GM18498 (cell line): ENCODE data around the gene NAGK.
"Not testable (repeated sequence)": the region's sequence is repeated elsewhere in the genome, so short reads cannot be mapped to it uniquely, and the experiment has no call there.

ENCODE experiments used
- ATAC-seq: cut with Tn5 transposase; IDR thresholded peaks from one replicate; pipeline ENCODE4 v1.9.1; 2021; ENCODE audit warnings: mild to moderate bottlenecking, moderate library complexity; ENCODE audit not compliant: unreplicated experiment

NAGK gene

GRCh38 chr2:71067567-71068217, 756 bp upstream of the NAGK start:
- ATAC-seq: no peak

GRCh38 chr2:71069376-71069775, 928 bp downstream of the NAGK start:
- no peak for ATAC-seq

GRCh38 chr2:71070294-71071093, 2.0 kb downstream of the NAGK start:
- ATAC-seq: no peak

- ATAC-seq: peak; percentile 48
Observed at GRCh38 chr2:71071681-71072398, 3.4 kb downstream of the NAGK start.

GRCh38 chr2:71072492-71072891, 4.0 kb downstream of the NAGK start:
- ATAC-seq: no peak

GRCh38 chr2:71073475-71073874, 5.0 kb downstream of the NAGK start:
- no peak for ATAC-seq

GRCh38 chr2:71074893-71075395, 6.5 kb downstream of the NAGK start:
- no peak for ATAC-seq

- ATAC-seq: no peak
Observed at GRCh38 chr2:71078624-71079023, 10.2 kb downstream of the NAGK start.

GRCh38 chr2:71082402-71083252, 14.2 kb downstream of the NAGK start:
- ATAC-seq: peak; percentile 77

DNA sequence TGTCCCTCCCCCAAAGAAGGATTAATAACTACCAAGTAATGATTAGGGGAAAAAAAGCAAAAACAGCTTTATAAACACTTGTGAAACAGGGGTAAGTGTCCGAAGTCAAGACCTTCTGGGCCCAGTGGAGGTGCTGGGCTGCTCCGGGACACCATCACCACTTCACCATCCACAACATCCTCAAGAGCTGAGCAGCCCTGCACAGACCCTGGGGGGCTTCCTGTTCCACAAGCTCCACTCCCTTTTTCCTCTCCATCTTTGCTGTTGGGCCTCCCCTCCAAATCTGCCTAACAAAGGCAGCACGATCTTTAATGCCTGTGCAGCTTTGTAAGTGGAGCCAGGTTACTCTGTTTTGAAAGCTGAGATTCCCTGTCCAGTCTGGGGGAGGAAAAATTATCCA, 14.8 kb downstream of the NAGK start:
- not testable (repeated sequence) for ATAC-seq

- ATAC-seq: not testable (repeated sequence)
Observed at GRCh38 chr2:71083752-71084312, 15.4 kb downstream of the NAGK start.

GRCh38 chr2:71085325-71086003, 17.0 kb downstream of the NAGK start:
- ATAC-seq: not testable (repeated sequence)

DNA sequence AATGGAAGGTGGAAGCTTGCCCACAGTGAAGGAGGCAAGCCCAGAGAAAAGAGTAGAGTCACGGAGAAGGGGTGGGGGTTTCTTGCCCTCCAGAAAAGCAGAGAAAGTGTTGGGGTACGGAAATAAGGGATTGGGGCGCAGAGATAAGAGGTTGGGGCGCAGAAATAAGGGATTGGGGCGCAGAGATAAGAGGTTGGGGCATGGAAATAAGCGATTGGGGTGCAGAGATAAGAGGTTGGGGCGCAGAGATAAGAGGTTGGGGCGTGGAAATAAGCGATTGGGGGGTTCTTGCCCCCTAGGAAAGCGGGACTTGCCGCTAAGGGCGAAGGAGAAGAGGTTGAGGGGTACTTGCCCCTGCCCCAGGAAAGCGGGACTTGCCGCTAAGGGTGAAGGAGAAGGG, 21.0 kb downstream of the NAGK start:
- not testable (repeated sequence) for ATAC-seq

GRCh38 chr2:71091808-71092207, 23.4 kb downstream of the NAGK start:
- ATAC-seq: not testable (repeated sequence)

DNA sequence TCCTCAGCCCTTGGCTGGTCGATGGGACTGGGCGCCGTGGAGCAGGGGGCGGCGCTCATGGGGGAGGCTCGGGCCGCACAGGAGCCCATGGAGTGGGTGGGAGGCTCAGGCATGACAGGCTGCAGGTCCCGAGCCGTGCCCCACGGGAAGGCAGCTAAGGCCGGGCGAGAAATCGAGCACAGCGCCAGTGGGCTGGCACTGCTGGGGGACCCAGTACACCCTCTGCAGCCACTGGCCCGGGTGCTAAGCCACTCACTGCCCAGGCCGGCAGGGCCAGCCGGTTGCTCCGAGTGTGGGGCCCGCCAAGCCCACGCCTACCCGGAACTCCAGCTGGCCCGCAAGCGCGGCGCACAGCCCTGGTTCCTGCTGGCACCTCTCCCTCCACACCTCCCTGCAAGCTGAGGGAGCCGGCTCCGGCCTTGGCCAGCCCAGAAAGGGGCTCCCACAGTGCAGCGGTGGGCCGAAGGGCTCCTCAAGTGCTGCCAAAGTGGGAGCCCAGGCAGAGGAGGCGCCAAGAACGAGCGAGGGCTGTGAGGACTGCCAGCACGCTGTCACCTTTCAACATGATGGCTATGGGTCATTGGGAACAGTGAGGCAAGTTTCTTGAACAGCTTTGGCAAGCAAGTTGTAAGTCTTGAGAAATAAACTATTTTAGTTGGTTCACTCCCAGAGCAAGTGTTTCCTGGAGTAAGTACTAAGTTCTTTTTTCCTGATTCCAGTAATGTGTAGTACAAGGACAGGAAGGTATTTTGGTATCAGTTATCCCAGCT, 24.2 kb downstream of the NAGK start:
- ATAC-seq: not testable (repeated sequence)

GRCh38 chr2:71100195-71100964, 31.9 kb downstream of the NAGK start:
- no peak for ATAC-seq

GRCh38 chr2:71101656-71102055, 33.2 kb downstream of the NAGK start:
- ATAC-seq: no peak

DNA sequence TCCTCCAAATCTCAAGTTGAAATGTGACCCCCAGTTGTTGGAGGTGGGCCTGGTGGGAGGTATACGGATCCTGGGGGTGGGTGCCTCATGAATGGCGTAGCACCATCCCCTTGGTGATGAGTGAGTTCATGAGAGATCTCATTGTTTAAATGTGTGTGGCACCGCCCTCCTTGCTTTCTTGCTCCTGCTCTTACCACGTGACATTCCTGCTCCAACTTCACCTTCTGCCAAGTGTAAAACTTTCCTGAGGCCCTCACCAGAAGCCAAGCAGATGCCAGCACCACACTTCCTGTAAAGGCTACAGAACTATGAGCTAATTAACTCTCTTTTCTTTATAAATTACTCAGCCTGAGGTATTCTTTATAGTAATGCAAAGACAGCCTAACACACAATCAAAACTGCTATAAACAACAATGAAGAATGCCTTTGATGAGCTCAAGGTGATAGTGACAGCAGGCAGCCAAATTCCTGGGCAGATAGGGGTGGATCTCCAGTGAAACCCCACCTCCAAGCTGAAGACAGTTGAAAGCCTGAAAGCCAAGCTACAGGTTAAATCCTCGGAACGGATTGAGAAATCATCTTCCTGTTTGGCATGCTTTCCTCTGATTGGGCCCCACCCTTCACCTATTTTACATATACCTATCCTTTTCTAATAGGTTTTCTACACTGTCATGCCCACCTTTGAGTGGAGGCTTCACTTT, 34.7 kb downstream of the NAGK start:
- no peak for ATAC-seq
